K562 (cell line): ENCODE measurements around the gene ENDOU. TPM values are rescaled to one million over a fixed set of nuclear protein-coding genes. Genes with fewer than 3 reads are reported as not detected.
A peak's percentile ranks its signal among the peaks of the same experiment; 100 is the strongest.

Experiments
- BMI1 ChIP-seq: fragments of 150-350 bp; IDR thresholded peaks from 2 replicates; pipeline ENCODE4 v1.6.1; 2014; ENCODE audit warnings: low read length
- CBX8 ChIP-seq: fragments of 200-600 bp; sonication (generic); IDR thresholded peaks from 2 replicates; pipeline ENCODE4 v1.6.1; 2012; ENCODE audit warnings: borderline replicate concordance, mixed run types, low read depth, mild to moderate bottlenecking, moderate library complexity, mixed read lengths, low read length, control low read depth, inconsistent platforms; ENCODE audit not compliant: poor library complexity, severe bottlenecking; ENCODE audit errors: extremely low read depth
- CEBPZ ChIP-seq: fragments of 150-350 bp; IDR thresholded peaks from 2 replicates; pipeline ENCODE4 v1.6.1; 2014; ENCODE audit warnings: low read depth, mild to moderate bottlenecking, low read length, borderline replicate concordance
- CXXC5 ChIP-seq: fragments of 250-450 bp; sonication (Bioruptor Pico); IDR thresholded peaks from 2 replicates; pipeline ENCODE4 v1.8.0; 2022; ENCODE audit warnings: inconsistent platforms, mild to moderate bottlenecking, moderate library complexity
- DACH1 ChIP-seq: fragments of 450-650 bp; IDR thresholded peaks from 2 replicates; pipeline ENCODE4 v1.6.1; 2018; ENCODE audit not compliant: partially characterized antibody
- ID3 ChIP-seq, 2 experiments: fragments of 250-450 bp in 1 of 2; fragments of 450-650 bp in 1 of 2; sonication (Bioruptor Pico) in 1 of 2; IDR thresholded peaks; 2 replicates each; pipeline versions ENCODE4 v1.6.1 to v1.8.0; 2016 to 2021; ENCODE audit warnings: mild to moderate bottlenecking in 2 of 2, moderate library complexity in 2 of 2, missing compliant biosample characterization in 1 of 2, missing genetic modification characterization in 1 of 2
- KLF1 ChIP-seq: fragments of 450-650 bp; IDR thresholded peaks from 2 replicates; pipeline ENCODE4 v1.6.1; 2016; ENCODE audit warnings: missing genetic modification characterization, missing compliant biosample characterization
- MECOM ChIP-seq: fragments of 250-450 bp; sonication (Bioruptor Pico); IDR thresholded peaks from 2 replicates; pipeline ENCODE4 v1.8.0; 2022; ENCODE audit warnings: inconsistent platforms
- NCOA2 ChIP-seq, 2 experiments: fragments of 450-650 bp; IDR thresholded peaks; 2 replicates each; pipeline ENCODE4 v1.6.1; 2018; ENCODE audit warnings: mild to moderate bottlenecking in 2 of 2, moderate library complexity in 1 of 2; ENCODE audit not compliant: partially characterized antibody in 2 of 2
- PRMT5 ChIP-seq: sonication (generic); formaldehyde crosslinking; IDR thresholded peaks from 2 replicates; pipeline ENCODE4 v1.5.0; 2020; ENCODE audit warnings: missing genetic modification reagents
- RBM25 ChIP-seq: fragments of 200-400 bp; formaldehyde crosslinking; IDR thresholded peaks from 2 replicates; pipeline ENCODE4 v1.6.1; 2018; ENCODE audit warnings: low read length, low read depth, moderate library complexity; ENCODE audit not compliant: severe bottlenecking
- SIN3A ChIP-seq, 2 experiments: fragments of 150-350 bp in 1 of 2; IDR thresholded peaks; 2 replicates each; pipeline ENCODE4 v1.6.1; 2011 to 2016; ENCODE audit warnings: borderline replicate concordance in 2 of 2, low read depth in 2 of 2, low read length in 2 of 2, mild to moderate bottlenecking in 2 of 2, moderate library complexity in 2 of 2; ENCODE audit not compliant: control insufficient read depth in 1 of 2
- SMAD3 ChIP-seq: fragments of 450-650 bp; formaldehyde crosslinking; conservative IDR thresholded peaks from 2 replicates; pipeline ENCODE4 v1.4.0; 2020; ENCODE audit warnings: mild to moderate bottlenecking
- SMARCE1 ChIP-seq: fragments of 450-650 bp; IDR thresholded peaks from 2 replicates; pipeline ENCODE4 v1.7.1; 2016; ENCODE audit warnings: mild to moderate bottlenecking
- ZBED1 ChIP-seq: IDR thresholded peaks from 2 replicates; pipeline ENCODE4 v1.6.1; 2014
- ZFP36 ChIP-seq: fragments of 150-350 bp; IDR thresholded peaks from 2 replicates; pipeline ENCODE4 v1.6.1; 2018; ENCODE audit warnings: low read length, low read depth; ENCODE audit not compliant: partially characterized antibody
- ZHX1 ChIP-seq: fragments of 150-350 bp; conservative IDR thresholded peaks from 2 replicates; pipeline ENCODE4 v1.6.1; 2014; ENCODE audit warnings: low read length
- ZNF347 ChIP-seq: fragments of 450-650 bp; formaldehyde crosslinking; IDR thresholded peaks from 2 replicates; pipeline ENCODE4 v1.4.0; 2020; ENCODE audit warnings: low read depth, mild to moderate bottlenecking, moderate library complexity
- ZNF431 ChIP-seq: sonication (generic); formaldehyde crosslinking; IDR thresholded peaks from 2 replicates; pipeline ENCODE4 v1.8.0; 2022; ENCODE audit warnings: mild to moderate bottlenecking, missing genetic modification reagents
- ZNF668 ChIP-seq: fragments of 250-450 bp; sonication (Bioruptor Pico); IDR thresholded peaks from 2 replicates; pipeline ENCODE4 v1.8.0; 2022; ENCODE audit warnings: mild to moderate bottlenecking, inconsistent platforms
- ZNF785 ChIP-seq: fragments of 250-450 bp; sonication (Bioruptor Pico); IDR thresholded peaks from 2 replicates; pipeline ENCODE4 v1.4.0; 2020; ENCODE audit warnings: mild to moderate bottlenecking
- polyA plus RNA-seq, 8 experiments: library from polyadenylated mRNA; depleted of rRNA in 4 of 8; stranded (reverse) in 5 of 8; unstranded in 3 of 8; fragments of >200 nt; fragmentation: Nextera tagmentation in 2 of 8; fragmentation: Illumina TruSeq in 1 of 8; extraction: Ambion mirVana in 2 of 8; extraction: Trizol in 1 of 8; gene quantifications; 2 replicates each; pipeline versions ENCODE4 v1.2.1 to v1.2.3, GENCODE V29; 2011 to 2014; ENCODE audit warnings: inconsistent platforms in 1 of 8, missing spikeins in 1 of 8
- total RNA-seq, 7 experiments: library from RNA; depleted of rRNA in 6 of 7; stranded (reverse); fragments of >200 nt in 6 of 7; fragmentation: Illumina TruSeq in 2 of 7; extraction: Trizol in 2 of 7; gene quantifications; 2 replicates each; pipeline versions ENCODE4 v1.2.1 to v1.2.3, GENCODE V29; 2011 to 2021; ENCODE audit warnings: low replicate concordance in 1 of 7

The ENDOU gene
- total and polyA plus RNA-seq, 9 of the 15 experiments (the other 6 are each of a cell fraction or from before 2014, with no cell fraction given) = 0.03 TPM; not detected in 8

GRCh38 chr12:47705566-47706425, 19.5 kb downstream of the ENDOU start, which contains the start of gene RPAP3 (continued):
- TF ChIP-seq ID3 (CRISPR knock-in tag; IDR thresholded peaks at IDR 0.05) = no peak
- TF ChIP-seq ID3 (tag; IDR thresholded peaks at IDR 0.05) = no peak
- no peak for TF ChIP-seq NCOA2 (IDR thresholded peaks at IDR 0.05; ENCODE audit: partially characterized antibody in 2 of 2)
- TF ChIP-seq ZBED1 = peak; percentile 38; the same call in 1 of the 2 replicates
- no peak for TF ChIP-seq BMI1
- TF ChIP-seq CEBPZ = no peak
- TF ChIP-seq ZHX1 = no peak
- TF ChIP-seq SMARCE1 = peak; percentile 59; the same call in 1 of the 2 replicates
- no peak for TF ChIP-seq ZNF785 (CRISPR knock-in tag)
- TF ChIP-seq DACH1 = no peak
- TF ChIP-seq PRMT5 (CRISPR knock-in tag) = no peak
- peak; percentile 88 for TF ChIP-seq CXXC5 (CRISPR knock-in tag)
- TF ChIP-seq CBX8 = no peak
- no peak for TF ChIP-seq MECOM (CRISPR knock-in tag)
- no peak for TF ChIP-seq ZFP36
- TF ChIP-seq ZNF431 (CRISPR knock-in tag) = no peak
- TF ChIP-seq SMAD3 (CRISPR knock-in tag) = no peak
- TF ChIP-seq ZNF347 (CRISPR knock-in tag) = no peak
- TF ChIP-seq SIN3A (IDR thresholded peaks at IDR 0.05; ENCODE audit: borderline replicate concordance in 2 of 2, control insufficient read depth in 1 of 2, low read depth in 2 of 2, low read length in 2 of 2) = peak; percentile 44 to 78; a peak in 2 of 4 replicates
- no peak for TF ChIP-seq KLF1
- TF ChIP-seq RBM25 = no peak
- TF ChIP-seq ZNF668 (CRISPR knock-in tag) = no peak
